Hematopoietic multipotent progenitor cell (in vitro differentiated cells): ENCODE measurements around the gene CLEC5A. TPM values are rescaled to one million over a fixed set of nuclear protein-coding genes. Genes with fewer than 3 reads are reported as not detected.
"Not testable (repeated sequence)": the region's sequence is repeated elsewhere in the genome, so short reads cannot be mapped to it uniquely, and the experiment has no call there.

ENCODE experiments used
- DNase-seq, 3 donors: peaks; one replicate each; pipeline ENCODE4 v3.0.0-alpha.2; 2011 to 2015; ENCODE audit warnings: low read depth in 2 of 3, low spot score in 2 of 3
- total RNA-seq: library from RNA; depleted of rRNA; stranded (reverse); fragments of >200 nt; gene quantifications from one replicate; pipeline ENCODE4 v1.2.3, GENCODE V29; 2012

The CLEC5A gene
- total RNA-seq, 1 donor = under 0.01 TPM

DNA sequence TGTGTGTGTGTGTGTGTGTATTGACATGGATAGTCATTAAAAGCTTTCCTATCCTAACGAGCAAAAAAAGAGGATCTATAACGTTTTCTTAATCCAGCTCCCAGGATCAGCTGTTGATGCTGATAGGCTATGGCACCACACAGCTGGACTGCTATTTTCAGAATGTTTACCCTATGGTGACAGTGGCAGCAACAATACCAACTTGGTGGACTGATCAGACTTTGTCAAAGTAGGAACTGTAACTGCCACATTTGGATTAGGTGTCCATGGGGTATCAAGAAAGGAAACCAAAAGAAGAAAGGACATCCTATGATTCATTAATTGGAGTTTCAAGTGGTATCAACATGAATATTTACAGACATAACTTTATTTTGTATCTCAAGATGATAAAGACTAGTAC lies 2.7 kb upstream of the CLEC5A start:
- DNase-seq = no peak

DNA sequence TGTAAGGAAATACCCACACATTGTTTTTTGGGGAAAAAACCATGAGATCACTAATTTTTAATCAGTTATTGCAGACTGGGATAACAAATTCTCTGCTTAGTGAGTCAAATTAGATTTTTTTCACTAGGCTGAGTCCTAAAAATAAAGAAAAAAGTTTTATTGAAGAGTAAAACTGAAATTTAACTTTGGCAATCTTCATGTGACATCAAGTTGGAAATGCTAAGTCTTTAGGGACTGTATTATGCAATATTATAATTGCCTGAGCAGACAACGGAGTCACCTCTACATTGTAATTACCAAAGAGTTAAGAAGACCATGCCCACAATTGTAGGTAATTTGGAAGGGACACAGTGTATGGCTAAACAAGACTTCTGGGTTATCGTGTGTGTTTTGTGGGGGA lies 2.2 kb upstream of the CLEC5A start:
- DNase-seq = no peak

- DNase-seq = peak in 2 of 3 donors; percentile 61 to 67
Observed at GRCh38 chr7:141945356-141945755, 1.4 kb downstream of the CLEC5A start.

- DNase-seq = no peak
Observed at GRCh38 chr7:141944811-141945210, 2.0 kb downstream of the CLEC5A start.

GRCh38 chr7:141943846-141944245 lies 2.9 kb downstream of the CLEC5A start:
- no peak for DNase-seq

DNA sequence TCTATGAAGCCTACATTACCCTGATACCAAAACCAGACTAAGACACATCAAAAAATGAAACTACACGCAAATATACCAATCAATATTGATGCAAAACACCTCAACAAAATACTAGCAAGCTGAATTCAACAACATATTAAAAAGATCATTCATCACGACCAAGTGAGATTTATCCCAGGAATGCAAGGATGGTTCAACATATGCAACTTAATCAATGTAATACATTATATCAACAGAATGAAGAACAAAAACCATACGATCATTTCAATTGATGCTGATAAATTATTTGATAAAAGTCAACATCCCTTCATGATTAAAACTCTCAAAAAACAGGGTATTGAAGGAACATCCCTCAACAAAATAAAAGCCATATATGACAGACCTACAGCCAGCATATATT lies 5.7 kb downstream of the CLEC5A start:
- DNase-seq = no peak

DNA sequence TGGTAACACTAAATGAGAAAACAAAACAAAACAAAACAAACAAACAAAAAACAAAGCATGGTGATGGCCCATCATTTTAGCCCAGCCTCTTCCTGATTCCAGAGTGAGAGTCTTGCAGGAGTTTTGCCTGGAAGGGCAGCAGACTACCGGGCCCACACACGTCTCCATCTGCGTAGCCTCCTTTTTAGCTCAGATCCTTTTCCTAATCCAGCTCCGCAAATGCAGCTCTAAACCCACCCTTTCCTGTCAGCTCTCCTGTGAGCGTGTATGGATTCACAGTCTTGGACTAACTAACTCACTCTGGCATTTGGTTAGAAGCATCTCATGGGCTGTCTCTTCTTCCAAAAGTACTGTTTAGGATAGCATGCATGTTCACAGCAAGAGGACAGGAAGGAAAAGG lies 16.6 kb downstream of the CLEC5A start:
- DNase-seq = no peak

GRCh38 chr7:141928845-141929195 lies 18.0 kb downstream of the CLEC5A start:
- DNase-seq = peak in 1 of 3 donors; percentile 5

GRCh38 chr7:141928146-141928844 lies 18.5 kb downstream of the CLEC5A start:
- DNase-seq = peak in 1 of 3 donors; percentile 24

DNA sequence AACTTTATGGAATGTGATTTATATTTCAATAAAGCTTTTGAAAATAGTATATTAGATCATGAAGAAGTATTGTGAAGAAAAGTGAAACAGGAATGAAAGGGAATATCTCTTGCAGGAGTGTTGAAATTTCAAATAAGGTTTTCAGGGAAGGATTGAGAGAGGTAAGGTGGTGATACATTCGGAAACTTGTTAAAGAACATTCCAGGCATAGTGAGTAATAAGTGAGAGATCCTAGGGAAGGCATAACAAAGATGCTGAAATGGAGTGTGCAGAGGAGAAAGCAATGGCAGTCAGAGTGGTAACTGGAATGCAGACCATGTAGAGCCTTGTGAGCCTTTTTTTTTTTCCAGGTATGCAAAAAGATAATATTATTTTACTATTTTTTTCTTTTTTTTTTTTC lies 26.5 kb downstream of the CLEC5A start:
- no peak for DNase-seq

DNA sequence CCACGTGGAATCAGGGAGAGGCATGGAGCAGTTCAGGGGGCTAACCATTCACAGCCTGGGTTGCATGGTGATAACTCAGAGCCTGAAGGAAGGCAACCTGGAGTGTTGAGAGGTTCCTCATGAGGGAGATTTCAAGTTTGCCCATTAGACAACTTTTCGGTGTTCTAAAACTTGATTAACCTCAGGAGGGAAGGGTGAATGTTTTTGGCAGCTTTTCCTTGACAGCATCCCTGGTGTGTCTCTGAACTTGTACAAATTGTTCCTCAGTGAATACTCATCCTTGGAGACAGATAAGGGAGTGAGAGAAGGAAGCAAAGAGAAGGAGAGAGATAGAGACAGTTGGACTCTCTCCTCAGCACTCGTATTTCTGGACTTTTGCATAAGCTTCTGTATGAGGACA lies 30.7 kb downstream of the CLEC5A start, which contains the start of gene OR9A4:
TSS of gene OR9A4 (plus strand) at position 301 of the 400 bp plus-strand sequence. CDS start 2,477 bp downstream, outside the sequence.
- DNase-seq = no peak

DNA sequence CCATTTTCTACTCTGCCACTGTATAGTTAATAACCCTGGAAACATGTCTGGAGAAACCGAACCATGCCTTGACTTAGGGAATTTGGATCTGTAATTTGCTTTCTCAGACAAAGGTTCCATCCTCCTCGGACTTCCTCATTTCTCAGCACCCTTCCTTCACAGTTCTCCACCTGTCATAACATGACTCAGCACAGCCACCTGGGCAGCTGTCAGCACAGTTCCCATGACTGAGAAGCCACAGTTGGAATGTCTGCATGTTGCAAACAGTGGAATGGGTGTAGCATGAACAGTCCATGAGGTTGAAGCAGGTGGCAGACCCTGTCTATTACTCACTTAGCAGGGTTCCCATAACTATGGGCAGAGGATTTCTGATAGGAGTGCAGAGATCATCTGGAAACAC lies 31.2 kb downstream of the CLEC5A start:
- DNase-seq = peak in 2 of 3 donors; percentile 53 to 64

- DNase-seq = no peak
Observed at GRCh38 chr7:141911391-141911790, 35.4 kb downstream of the CLEC5A start.

- no peak for DNase-seq
Observed at GRCh38 chr7:141906285-141906684, 40.5 kb downstream of the CLEC5A start.

- DNase-seq = not testable (repeated sequence)
Observed at GRCh38 chr7:141899366-141899765, 47.4 kb downstream of the CLEC5A start.

DNA sequence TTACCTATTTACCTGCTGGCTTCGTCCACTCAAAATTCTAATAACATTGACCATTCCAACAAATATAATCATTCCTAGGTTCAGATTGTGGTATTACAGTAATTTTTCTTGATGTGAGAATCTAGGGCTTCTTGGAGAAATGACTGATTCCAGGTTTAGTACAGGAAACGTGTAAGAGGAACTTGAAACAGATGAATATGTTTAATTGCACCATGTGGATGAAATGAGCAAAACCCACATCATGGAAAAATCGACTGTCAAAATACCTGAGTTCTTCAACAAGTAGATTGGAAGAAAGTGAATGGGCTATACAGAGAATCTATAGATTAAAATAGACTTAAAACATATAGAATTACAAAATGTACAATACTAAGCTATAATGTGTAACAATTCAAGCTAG lies 55.4 kb downstream of the CLEC5A start:
- no peak for DNase-seq

DNA sequence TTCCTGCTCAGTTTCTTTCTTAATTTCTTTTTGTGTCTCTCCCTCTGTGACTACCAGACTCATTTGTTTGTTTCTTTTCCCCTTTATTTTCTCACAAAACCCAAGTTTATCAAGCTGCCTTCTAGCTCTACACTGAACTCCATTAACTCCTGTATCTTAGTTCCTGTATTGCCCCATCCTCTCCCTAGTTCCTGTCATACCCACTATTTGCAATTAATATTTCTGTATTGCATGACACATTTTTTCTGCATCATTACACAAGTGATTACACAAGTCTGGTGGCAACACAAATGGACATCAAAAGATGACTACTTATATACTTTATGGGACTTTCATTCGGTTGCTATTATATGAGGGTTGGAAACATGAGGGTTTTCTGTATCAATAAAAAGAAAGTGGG lies 57.5 kb downstream of the CLEC5A start:
- no peak for DNase-seq

- DNase-seq = no peak
Observed at GRCh38 chr7:141884539-141885225, 62.1 kb downstream of the CLEC5A start.

DNA sequence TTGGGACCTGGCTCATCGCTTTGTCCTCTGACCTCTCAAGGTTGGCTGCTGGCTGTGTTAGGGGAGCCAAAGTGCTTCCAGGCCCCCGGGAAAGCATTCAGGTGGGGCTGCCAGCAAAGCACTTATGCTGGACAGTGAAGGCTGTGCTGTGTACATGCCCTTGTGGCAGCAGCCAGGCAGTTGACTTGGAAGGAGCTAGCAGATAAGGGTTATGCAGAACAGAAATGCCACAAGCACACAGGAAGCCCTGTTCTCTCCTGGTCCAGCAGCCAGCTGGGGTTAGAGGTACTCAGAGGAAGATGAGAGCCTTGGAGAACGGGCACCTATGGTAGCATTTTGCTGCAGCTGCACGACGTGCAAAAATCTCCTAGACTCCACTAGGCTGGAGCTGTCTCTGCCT lies 65.8 kb downstream of the CLEC5A start:
- no peak for DNase-seq

- DNase-seq = no peak
Observed at GRCh38 chr7:141877365-141877764, 69.4 kb downstream of the CLEC5A start.
